ENCODE results near the gene TRIM32. TPM values are rescaled to one million over a fixed set of nuclear protein-coding genes. Genes with fewer than 3 reads are reported as not detected.
"Not testable (repeated sequence)": the region's sequence is repeated elsewhere in the genome, so short reads cannot be mapped to it uniquely, and the experiment has no call there.

The TRIM32 gene
- total RNA-seq, 1 experiment from 2014 or later = 16.3 TPM

- in situ Hi-C loops (cut with HindIII; ENCODE audit: low pct_unique_long_range_greater_than_20kb, low sequenced_read_pairs) = no loop called here
Measured at GRCh38 chr9:116668970-116669695, 18.0 kb upstream of the TRIM32 start.

GRCh38 chr9:116671605-116672004, 15.5 kb upstream of the TRIM32 start:
- no peak for DNase-seq (ENCODE audit: low read depth)
- in situ Hi-C loops (cut with HindIII; ENCODE audit: low pct_unique_long_range_greater_than_20kb, low sequenced_read_pairs) = no loop called here

More at GRCh38 chr9:116668970-116669695, 18.0 kb upstream of the TRIM32 start:
- DNase-seq (ENCODE audit: low read depth) = no peak

- DNase-seq (ENCODE audit: low read depth) = no peak
- in situ Hi-C loops (cut with HindIII; ENCODE audit: low pct_unique_long_range_greater_than_20kb, low sequenced_read_pairs) = no loop called here
Measured at GRCh38 chr9:116673375-116673774, 13.7 kb upstream of the TRIM32 start.

GRCh38 chr9:116674210-116674980, 12.7 kb upstream of the TRIM32 start:
- no peak for DNase-seq (ENCODE audit: low read depth)
- in situ Hi-C loops (cut with HindIII; ENCODE audit: low pct_unique_long_range_greater_than_20kb, low sequenced_read_pairs) = no loop called here

GRCh38 chr9:116683535-116683934, 3.6 kb upstream of the TRIM32 start:
- no peak for DNase-seq (ENCODE audit: low read depth)
- in situ Hi-C loops (cut with HindIII; ENCODE audit: low pct_unique_long_range_greater_than_20kb, low sequenced_read_pairs) = no loop called here

GRCh38 chr9:116685166-116685565, 1.9 kb upstream of the TRIM32 start:
- in situ Hi-C loops (cut with HindIII; ENCODE audit: low pct_unique_long_range_greater_than_20kb, low sequenced_read_pairs) = no loop called here
- DNase-seq (ENCODE audit: low read depth) = no peak

GRCh38 chr9:116686135-116686534, 970 bp upstream of the TRIM32 start:
- in situ Hi-C loops (cut with HindIII; ENCODE audit: low pct_unique_long_range_greater_than_20kb, low sequenced_read_pairs) = no loop called here
- peak; percentile 39 for DNase-seq (ENCODE audit: low read depth)

GRCh38 chr9:116686693-116687073, 422 bp upstream of the TRIM32 start:
- no peak for DNase-seq (ENCODE audit: low read depth)
- in situ Hi-C loops (cut with HindIII; ENCODE audit: low pct_unique_long_range_greater_than_20kb, low sequenced_read_pairs) = no loop called here

GRCh38 chr9:116687754-116688135, 640 bp downstream of the TRIM32 start:
- in situ Hi-C loops (cut with HindIII; ENCODE audit: low pct_unique_long_range_greater_than_20kb, low sequenced_read_pairs) = no loop called here
- no peak for DNase-seq (ENCODE audit: low read depth)

- in situ Hi-C loops (cut with HindIII; ENCODE audit: low pct_unique_long_range_greater_than_20kb, low sequenced_read_pairs) = no loop called here
- DNase-seq (ENCODE audit: low read depth) = peak; percentile 48
Measured at GRCh38 chr9:116688806-116689485, 1.8 kb downstream of the TRIM32 start.

GRCh38 chr9:116689486-116690032, 2.5 kb downstream of the TRIM32 start:
- no peak for DNase-seq (ENCODE audit: low read depth)
- in situ Hi-C loops (cut with HindIII; ENCODE audit: low pct_unique_long_range_greater_than_20kb, low sequenced_read_pairs) = no loop called here

- DNase-seq (ENCODE audit: low read depth); in situ Hi-C loops (cut with HindIII; ENCODE audit: low pct_unique_long_range_greater_than_20kb, low sequenced_read_pairs): not testable (repeated sequence)
Measured at GRCh38 chr9:116690805-116691204, 3.7 kb downstream of the TRIM32 start.

- in situ Hi-C loops (cut with HindIII; ENCODE audit: low pct_unique_long_range_greater_than_20kb, low sequenced_read_pairs) = no loop called here
- DNase-seq (ENCODE audit: low read depth) = no peak
Measured at GRCh38 chr9:116691607-116692006, 4.5 kb downstream of the TRIM32 start.

GRCh38 chr9:116692616-116693015, 5.5 kb downstream of the TRIM32 start:
- in situ Hi-C loops (cut with HindIII; ENCODE audit: low pct_unique_long_range_greater_than_20kb, low sequenced_read_pairs) = no loop called here
- DNase-seq (ENCODE audit: low read depth) = no peak

GRCh38 chr9:116693233-116693731, 6.2 kb downstream of the TRIM32 start:
- peak; percentile 64 for DNase-seq (ENCODE audit: low read depth)
- in situ Hi-C loops (cut with HindIII; ENCODE audit: low pct_unique_long_range_greater_than_20kb, low sequenced_read_pairs) = no loop called here

- in situ Hi-C loops (cut with HindIII; ENCODE audit: low pct_unique_long_range_greater_than_20kb, low sequenced_read_pairs) = no loop called here
- no peak for DNase-seq (ENCODE audit: low read depth)
Measured at GRCh38 chr9:116694785-116695291, 7.7 kb downstream of the TRIM32 start.

GRCh38 chr9:116695438-116695837, 8.3 kb downstream of the TRIM32 start:
- in situ Hi-C loops (cut with HindIII; ENCODE audit: low pct_unique_long_range_greater_than_20kb, low sequenced_read_pairs) = no loop called here
- DNase-seq (ENCODE audit: low read depth) = no peak

- peak; percentile 38 for DNase-seq (ENCODE audit: low read depth)
- in situ Hi-C loops (cut with HindIII; ENCODE audit: low pct_unique_long_range_greater_than_20kb, low sequenced_read_pairs) = no loop called here
Measured at GRCh38 chr9:116697362-116697761, 10.3 kb downstream of the TRIM32 start.

Data from Caki2 (cell line).